HS-5 (cell line): Measurements from ENCODE around the gene ZNF235.
A peak's percentile ranks its signal among the peaks of the same experiment; 100 is the strongest.
"Not testable (repeated sequence)": the region's sequence is repeated elsewhere in the genome, so short reads cannot be mapped to it uniquely, and the experiment has no call there.

Source experiments
- DNase-seq: peaks from one replicate; pipeline ENCODE4 v3.0.0-alpha.2; 2012; ENCODE audit warnings: low read depth

ZNF235 gene

GRCh38 chr19:44304659-44305193, at the start of gene ZNF235:
Gene ZNF235 (minus strand): TSS chr19:44305025. CDS start chr19:44303404, 1,621 bp downstream.
- DNase-seq = peak; percentile 92

DNA sequence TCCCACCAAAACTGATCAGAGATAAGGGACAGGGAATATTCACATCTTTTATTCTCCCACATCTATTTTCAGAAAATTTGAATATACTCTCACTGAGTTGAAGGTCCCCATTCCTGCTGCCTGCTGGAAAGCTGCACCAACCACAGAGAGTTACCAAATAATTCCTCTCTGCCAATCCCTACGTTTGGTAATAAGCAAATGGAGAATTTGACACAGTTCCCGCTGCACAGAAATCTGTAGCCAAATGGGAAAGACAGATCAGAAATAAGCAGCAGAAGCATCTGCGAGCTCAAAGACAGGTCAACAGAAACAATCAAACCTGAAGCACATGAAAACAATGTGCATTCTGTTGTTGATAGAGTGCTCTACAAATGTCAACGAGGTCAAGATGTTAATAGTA, 41.7 kb upstream of the ZNF235 start:
- DNase-seq = no peak

GRCh38 chr19:44345959-44346358, 41.1 kb upstream of the ZNF235 start:
- no peak for DNase-seq

GRCh38 chr19:44344255-44344654, 39.4 kb upstream of the ZNF235 start:
- DNase-seq = no peak

- no peak for DNase-seq
These were observed 37.0 kb upstream of the ZNF235 start for GRCh38 chr19:44341794-44342193.

DNA sequence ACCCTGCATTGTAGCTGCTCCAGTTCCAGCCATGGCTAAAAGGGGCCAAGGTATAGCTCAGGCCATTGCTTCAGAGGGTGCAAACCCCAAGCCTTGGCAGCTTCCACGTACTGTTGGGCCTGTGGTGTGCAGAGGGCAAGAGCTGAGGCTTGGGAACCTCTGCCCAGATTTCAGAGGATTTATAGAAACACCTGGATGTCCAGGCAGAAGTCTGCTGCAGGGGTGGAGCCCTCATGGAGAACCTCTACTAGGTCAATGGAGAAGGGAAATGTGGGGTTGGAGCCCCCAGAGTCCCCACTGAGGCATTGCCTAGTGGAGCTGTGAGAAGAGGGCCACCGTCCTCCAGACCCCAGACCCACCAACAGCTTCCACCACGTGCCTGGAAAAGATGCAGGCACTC, 29.8 kb upstream of the ZNF235 start:
- not testable (repeated sequence) for DNase-seq

DNA sequence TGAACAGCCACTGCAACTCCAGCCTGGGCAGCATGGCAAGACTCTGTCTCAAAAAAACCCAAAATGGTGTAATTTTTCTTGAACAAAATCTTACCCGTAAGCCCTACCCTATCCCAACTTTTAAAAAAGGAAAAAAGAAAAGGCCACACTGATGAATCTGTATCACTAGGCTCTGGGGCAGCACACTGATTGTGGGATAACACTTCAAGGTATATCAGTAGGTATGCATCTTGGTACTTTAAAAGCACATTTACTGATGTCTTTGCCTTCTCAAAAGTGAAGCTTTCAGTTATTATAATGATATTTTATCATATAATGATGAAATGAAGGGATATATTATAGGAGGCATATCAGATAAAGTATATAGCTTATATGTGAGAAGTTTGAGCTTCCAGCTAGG, 27.3 kb upstream of the ZNF235 start:
- no peak for DNase-seq

DNA sequence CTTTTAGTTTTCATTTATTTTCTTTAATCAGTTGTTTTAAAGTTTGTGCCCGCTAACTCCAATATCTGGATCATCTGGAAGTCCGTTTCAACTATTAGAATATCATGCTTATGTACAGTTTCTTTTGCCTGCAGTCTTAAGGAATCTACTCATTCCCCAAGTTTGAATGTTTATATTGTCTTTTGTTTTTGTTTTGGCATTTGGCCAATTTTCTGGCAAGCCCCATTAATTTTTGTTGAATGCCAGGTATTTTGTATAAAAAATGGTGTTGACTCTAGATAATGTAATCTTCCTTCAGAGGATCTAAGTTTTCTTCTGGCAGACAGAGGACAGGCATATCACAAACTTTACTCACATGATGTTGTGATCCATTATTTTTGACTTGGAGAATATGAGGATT, 11.1 kb upstream of the ZNF235 start:
- DNase-seq = no peak

DNA sequence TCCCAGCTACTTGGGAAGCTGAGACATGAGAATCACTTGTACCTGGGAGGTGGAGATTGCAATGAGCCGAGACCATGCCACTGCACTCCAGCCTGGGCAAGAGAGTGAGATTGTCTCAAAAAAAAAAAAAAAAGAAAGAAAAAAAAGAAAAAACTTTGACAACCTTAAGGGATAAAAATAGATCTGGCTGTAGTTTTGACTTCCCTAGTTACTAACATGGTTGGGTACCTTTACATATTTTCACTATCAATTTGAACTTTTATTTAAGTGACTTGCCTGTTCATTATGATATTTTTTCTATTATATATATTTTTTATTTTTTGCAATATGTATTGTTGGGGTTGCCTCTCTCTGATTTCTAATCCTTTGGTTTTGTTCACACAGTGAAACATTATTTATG, 8.4 kb upstream of the ZNF235 start:
- no peak for DNase-seq

DNA sequence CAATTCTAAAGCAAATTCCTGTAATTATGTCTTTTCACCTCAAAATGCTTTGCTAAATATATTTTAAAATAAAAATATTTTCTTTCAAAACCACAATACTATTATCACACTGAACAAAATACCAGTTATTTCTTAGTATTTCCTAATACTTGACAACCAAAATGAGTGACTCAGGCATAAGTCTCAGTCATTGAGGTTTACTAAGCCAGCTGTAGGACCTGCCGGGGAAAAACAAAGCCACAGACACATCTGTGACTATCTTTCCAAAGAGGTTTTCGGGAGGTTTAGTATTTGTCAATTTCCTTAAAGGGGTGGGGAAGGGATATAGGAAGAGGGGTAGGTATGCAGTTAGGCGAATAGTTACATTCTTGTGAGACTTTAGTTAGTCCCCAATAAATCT, 3.2 kb upstream of the ZNF235 start:
- peak; percentile 49 for DNase-seq

- no peak for DNase-seq
These were observed 1.5 kb upstream of the ZNF235 start for GRCh38 chr19:44306283-44306682.

DNA sequence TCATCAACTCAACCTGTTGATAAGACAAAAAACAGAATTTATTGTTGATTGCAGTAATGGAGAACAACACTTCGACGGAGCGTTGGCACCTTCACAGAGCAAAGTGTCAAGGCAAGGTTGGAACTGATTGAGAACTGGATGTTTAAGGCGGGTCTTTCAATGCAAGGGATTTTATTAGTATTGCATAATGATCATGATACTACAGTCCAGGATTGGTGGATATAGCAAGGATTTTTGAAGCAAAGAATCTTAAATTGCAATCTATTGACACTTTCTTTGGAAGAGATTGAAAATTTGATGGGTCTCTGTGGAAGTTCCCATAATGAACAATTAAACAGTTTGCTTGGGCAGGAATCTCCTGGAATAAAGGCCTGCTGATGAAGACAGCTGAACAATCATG, 632 bp upstream of the ZNF235 start:
- no peak for DNase-seq

GRCh38 chr19:44303976-44304568, 753 bp downstream of the ZNF235 start:
- peak; percentile 26 for DNase-seq

DNA sequence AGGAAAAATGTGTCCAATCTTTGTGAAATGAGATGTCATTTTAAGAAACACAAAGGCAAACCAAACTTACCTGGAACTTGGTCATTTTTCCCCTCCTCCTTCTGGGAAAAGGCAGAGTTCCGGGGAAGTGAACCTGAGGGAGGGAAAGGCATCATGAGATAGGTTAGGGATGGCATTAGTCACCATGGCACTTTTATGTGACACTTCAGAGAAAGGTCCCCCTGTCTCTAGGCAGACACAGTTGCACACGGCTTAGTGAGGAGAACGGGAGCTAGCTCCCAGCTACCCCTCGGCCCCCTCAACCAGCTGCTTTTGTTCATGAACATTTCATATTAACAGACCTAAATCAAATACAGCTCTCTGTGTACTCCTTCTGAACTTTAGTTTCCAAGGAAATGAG, 1.5 kb downstream of the ZNF235 start:
- no peak for DNase-seq

GRCh38 chr19:44284968-44285367, 19.9 kb downstream of the ZNF235 start:
- no peak for DNase-seq

DNA sequence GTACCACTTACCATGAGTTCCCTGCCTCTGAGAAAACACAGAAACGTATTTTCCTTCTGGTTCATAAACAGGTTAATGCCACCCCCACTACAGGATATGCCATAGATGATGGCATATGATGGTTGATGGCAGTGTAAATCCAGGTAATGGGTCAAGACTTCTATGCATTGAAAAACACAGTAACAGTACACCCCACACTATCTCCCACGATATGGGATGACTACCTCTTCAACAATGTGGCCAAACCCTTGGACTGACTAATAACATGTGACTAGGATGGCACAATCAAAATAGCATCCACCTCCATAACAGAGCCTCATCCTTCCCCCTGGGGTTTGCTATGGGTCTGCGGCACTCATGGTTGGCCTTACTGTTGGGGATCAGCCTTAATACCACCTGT, 22.0 kb downstream of the ZNF235 start:
- DNase-seq = peak; percentile 18

DNA sequence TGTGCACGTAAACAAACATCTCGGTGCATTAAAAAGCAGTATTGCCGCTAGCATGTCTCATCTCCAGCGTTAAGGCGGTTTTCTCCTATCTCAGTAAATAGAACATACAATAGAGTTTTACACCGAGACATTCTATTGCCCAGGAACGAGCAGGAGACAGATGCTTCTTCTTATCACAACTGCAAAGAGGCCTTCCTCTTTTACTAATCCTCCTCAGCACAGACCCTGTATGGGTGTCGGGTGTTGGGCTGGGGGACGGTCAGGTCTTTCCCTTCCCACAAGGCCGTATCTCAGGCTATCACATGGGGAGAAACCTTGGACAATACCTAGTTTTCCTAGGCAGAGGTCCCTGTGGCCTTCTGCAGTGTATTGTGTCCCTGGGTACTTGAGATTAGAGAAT, 23.9 kb downstream of the ZNF235 start:
- no peak for DNase-seq

GRCh38 chr19:44278181-44278690, 26.6 kb downstream of the ZNF235 start:
- DNase-seq = peak; percentile 40

DNA sequence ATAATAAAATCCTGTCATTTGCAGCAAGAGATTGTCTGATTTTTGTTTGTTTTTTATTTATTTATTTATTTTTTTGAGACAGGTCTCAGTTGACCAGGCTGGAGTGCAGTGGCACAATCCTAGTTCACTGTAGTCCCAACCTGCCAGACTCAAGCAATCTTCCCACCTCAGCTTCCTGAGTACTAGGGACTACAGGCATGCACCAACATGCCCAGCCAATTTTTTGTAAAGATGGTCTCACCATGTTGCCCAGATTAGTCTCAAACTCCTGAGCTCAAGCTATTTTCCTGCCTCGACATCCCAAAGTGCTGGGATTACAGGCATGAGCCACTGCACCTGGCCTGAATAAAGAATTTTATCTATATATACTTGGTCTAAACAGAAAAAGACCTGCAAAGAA, 27.5 kb downstream of the ZNF235 start:
- no peak for DNase-seq

DNA sequence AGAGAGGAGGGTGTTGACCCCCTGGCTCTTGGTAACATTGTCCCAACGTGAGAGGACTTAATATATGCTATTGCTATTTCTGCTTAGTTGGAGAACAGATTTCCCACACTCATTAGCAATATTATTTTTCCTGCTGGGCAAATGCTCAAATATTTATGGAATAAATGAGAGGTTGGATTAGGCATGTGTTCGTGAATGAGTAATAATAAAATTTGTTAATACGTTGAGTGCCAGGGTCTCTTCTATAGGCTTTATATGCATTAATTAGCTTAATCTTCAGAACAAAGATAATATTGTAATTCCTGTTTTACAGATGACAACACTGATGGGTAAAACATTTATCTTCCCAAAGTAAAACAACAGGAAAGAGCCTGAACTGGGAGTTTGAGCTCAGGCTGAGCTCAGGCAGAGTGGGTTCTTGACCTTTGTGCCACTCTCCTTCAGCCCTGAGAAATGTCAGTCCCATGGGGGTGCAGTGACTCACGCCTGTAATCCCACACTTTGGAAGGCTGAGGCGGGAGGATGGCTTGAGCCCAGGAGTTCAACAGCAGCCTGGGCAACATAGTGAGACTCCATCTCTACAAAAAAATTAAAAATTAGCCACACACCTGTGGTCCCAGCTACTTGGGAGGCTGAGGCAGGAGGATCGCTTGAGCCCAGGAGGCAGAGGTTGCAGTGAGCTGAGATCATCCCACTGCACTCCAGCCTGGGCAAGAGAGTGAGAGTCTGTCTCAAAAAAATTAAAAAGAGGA, 44.0 kb downstream of the ZNF235 start:
- no peak for DNase-seq

- DNase-seq = no peak
These were observed 44.5 kb downstream of the ZNF235 start for GRCh38 chr19:44260343-44260681.

- no peak for DNase-seq
These were observed 45.9 kb downstream of the ZNF235 start for GRCh38 chr19:44258835-44259413.

GRCh38 chr19:44258136-44258535, 46.7 kb downstream of the ZNF235 start:
- DNase-seq = no peak
